ENCODE results near the gene MYH7.

The MYH7 gene

DNA sequence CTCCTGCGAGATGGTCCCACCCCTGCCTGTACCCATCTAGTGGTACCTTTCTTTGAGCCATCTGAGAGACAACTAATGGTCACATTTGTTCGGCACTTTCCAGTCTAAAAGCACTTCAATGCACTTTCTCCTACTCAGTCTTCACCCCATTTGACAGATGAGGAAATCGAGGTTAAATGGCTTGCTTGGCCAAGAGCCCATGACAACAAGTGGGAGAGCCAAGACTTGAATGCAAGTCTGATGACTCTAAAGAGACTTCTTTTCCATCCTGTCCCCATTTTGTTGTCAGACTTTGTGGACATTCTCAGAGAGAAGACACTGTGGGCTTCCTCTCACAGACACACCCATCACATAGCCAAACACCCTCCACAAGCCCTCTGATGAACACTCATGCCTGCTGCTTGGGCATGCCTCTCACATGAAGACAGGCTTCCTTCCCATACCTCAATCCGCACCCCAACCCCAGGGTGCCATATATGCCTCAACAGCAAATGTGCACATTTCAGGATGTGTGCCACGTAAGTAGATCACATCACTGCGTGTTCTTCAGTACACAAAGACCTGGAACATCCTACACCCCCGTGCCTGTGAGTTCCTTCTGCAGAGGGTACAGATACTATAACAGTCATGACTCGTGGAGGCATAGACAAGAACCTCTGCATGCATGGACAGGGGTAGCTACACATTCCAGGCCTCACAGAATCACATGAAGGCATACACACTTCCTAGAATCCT, 805 bp downstream of the MYH7 start:
- TF ChIP-seq, protein P1, sequence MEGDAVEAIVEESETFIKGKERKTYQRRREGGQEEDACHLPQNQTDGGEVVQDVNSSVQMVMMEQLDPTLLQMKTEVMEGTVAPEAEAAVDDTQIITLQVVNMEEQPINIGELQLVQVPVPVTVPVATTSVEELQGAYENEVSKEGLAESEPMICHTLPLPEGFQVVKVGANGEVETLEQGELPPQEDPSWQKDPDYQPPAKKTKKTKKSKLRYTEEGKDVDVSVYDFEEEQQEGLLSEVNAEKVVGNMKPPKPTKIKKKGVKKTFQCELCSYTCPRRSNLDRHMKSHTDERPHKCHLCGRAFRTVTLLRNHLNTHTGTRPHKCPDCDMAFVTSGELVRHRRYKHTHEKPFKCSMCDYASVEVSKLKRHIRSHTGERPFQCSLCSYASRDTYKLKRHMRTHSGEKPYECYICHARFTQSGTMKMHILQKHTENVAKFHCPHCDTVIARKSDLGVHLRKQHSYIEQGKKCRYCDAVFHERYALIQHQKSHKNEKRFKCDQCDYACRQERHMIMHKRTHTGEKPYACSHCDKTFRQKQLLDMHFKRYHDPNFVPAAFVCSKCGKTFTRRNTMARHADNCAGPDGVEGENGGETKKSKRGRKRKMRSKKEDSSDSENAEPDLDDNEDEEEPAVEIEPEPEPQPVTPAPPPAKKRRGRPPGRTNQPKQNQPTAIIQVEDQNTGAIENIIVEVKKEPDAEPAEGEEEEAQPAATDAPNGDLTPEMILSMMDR (conservative IDR thresholded peaks at IDR 0.05; ENCODE audit: low read length), result no peak
- DNase-seq (ENCODE audit: low read depth), result no peak
- H3K4me3 ChIP-seq (ENCODE audit: low read length), result no peak overlapping the region

DNA sequence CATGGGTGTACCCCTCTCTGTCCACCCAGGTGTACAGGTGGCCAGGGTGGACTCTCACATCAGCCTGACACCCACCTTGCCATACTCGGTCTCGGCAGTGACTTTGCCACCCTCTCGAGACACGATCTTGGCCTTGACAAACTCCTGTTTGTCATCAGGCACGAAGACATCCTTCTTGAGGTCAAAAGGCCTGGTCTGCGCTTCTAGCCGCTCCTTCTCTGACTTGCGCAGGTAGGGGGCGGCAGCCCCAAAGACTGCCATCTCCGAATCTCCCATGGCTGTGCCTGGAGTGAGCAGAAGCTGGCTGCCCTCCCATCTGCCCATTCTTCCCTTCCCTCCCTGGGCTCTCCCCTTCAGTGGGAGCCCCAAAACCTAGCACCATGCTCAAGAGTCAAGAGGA, 2.0 kb downstream of the MYH7 start:
- no peak overlapping the region for H3K4me3 ChIP-seq (ENCODE audit: low read length)
- TF ChIP-seq, protein P1 (conservative IDR thresholded peaks at IDR 0.05; ENCODE audit: low read length), result no peak
- DNase-seq (ENCODE audit: low read depth), result no peak

DNA sequence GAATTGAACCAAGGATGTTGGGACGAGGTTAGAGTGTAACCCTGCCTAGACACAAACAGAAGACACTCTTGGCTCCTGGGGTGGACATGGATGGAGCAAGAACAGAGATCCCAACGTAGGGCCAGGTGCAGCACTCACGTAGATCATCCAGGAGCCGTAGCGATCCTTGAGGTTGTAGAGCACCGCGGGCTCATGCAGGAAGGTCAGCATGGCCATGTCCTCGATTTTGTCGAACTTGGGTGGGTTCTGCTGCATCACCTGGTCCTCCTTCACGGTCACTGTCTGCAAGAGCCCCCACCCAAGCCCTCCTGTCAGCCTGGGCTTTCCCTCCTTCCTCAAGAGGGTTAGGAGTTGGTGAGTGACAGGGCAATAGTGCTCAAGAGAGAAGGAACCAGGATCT, 2.5 kb downstream of the MYH7 start:
- TF ChIP-seq, protein P1 (conservative IDR thresholded peaks at IDR 0.05; ENCODE audit: low read length), result no peak
- DNase-seq (ENCODE audit: low read depth), result no peak
- no peak overlapping the region for H3K4me3 ChIP-seq (ENCODE audit: low read length)

DNA sequence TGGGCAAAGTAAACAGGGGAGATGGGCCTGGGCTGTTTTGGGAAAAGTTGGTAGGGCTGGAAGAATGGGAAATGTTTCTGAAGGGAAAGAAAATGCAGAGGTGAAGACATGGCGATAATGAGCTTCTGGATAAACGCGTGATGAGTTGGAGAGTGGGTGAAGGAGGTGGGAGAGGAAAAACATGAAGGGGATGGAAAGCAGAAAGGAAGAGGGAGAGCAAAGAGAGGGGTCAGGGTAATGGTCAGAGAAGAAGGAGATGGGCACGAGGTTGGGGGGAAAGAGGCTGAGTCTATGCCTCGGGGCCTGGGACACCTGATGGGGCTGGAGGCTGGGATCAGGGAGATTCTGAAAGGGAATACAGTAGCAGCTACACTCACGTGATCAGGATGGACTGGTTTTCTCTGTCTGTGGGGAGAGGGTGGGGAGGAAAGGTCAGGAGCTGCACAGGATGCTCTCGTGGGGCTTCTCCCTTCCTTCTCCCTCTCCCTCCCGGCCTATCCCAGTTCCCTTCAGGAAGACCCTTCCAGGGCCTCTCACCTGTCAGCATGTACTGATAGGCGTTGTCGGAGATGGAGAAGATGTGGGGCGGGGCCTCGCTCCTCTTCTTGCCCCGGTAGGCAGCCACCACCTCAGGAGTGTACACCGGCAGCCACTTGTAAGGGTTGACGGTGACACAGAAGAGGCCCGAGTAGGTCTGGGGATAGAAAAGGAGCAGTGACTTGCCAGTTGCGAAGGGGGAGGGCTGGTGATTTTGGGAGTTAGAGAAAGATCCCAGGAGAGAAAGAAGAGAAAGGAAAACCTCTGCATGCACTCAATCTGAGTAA, 3.1 kb downstream of the MYH7 start:
- no peak overlapping the region for H3K4me3 ChIP-seq (ENCODE audit: low read length)
- no peak for DNase-seq (ENCODE audit: low read depth)
- TF ChIP-seq, protein P1 (conservative IDR thresholded peaks at IDR 0.05; ENCODE audit: low read length), result no peak

DNA sequence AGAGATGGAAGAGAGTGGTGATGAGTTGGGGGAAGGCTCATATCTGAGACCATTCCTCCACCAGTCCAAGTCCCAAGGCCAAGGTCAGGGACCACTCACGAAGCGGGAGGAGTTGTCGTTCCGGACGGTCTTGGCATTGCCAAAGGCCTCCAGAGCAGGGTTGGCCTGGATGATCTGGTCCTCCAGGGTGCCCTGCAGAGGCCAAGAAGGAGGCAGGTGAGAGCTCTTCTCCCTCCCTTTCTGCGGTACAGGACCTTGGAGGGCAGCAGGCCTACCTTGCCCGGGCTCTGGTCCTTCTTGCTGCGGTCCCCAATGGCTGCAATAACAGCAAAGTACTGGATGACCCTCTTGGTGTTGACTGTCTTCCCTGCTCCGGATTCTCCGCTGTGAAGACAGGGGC, 4.0 kb downstream of the MYH7 start:
- TF ChIP-seq, protein P1 (conservative IDR thresholded peaks at IDR 0.05; ENCODE audit: low read length), result no peak
- no peak for DNase-seq (ENCODE audit: low read depth)
- no peak overlapping the region for H3K4me3 ChIP-seq (ENCODE audit: low read length)

DNA sequence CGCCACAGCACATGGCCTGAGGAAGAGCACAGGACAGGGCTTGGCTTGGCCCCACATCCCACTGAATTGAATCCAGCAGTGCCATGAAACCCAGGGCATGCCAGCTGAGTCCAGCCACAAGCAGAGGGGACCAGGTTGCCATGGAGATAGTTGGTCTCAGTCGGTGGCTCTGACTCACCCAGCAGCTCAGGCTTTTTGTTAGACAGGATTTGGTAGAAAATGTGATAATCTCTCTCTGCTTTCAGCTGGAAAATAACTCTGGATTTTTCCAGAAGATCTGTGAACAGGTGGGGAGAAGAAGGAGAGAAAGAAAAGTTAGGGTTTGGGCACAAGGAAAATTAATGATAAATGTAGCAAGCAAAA, 4.8 kb downstream of the MYH7 start:
- DNase-seq (ENCODE audit: low read depth), result peak; percentile 6
- H3K4me3 ChIP-seq (ENCODE audit: low read length), result no peak overlapping the region
- TF ChIP-seq, protein P1 (conservative IDR thresholded peaks at IDR 0.05; ENCODE audit: low read length), result no peak

Data from AG10803 (cell line).